ENCODE results near the gene TP53TG3D.
"Not testable (repeated sequence)": the region's sequence is repeated elsewhere in the genome, so short reads cannot be mapped to it uniquely, and the experiment has no call there.

- TF ChIP-seq CTCF (IDR thresholded peaks at IDR 0.05); ARID4B (CRISPR knock-in tag; IDR thresholded peaks at IDR 0.05; ENCODE audit: borderline replicate concordance); NR3C1 (CRISPR knock-in tag; conservative IDR thresholded peaks at IDR 0.05; ENCODE audit: low read depth); TEAD4 (CRISPR knock-in tag; IDR thresholded peaks at IDR 0.05); ETV6 (CRISPR knock-in tag; IDR thresholded peaks at IDR 0.05); TEAD1 (CRISPR knock-in tag; IDR thresholded peaks at IDR 0.05); MLX (CRISPR knock-in tag; IDR thresholded peaks at IDR 0.05): not testable (repeated sequence)
Measured at GRCh38 chr16:32283917-32284495, 30.9 kb downstream of the TP53TG3D start.

Measured in WTC11 (cell line).